HG02884 (cell line): ENCODE measurements around the gene RHBDD3.

Experiments
- ATAC-seq: cut with Tn5 transposase; IDR thresholded peaks from one replicate; pipeline ENCODE4 v1.9.1; 2021; ENCODE audit warnings: mild to moderate bottlenecking, moderate library complexity; ENCODE audit not compliant: unreplicated experiment

The RHBDD3 gene

GRCh38 chr22:29306835-29307595 is 39.2 kb upstream of the RHBDD3 start:
- ATAC-seq = no peak

DNA sequence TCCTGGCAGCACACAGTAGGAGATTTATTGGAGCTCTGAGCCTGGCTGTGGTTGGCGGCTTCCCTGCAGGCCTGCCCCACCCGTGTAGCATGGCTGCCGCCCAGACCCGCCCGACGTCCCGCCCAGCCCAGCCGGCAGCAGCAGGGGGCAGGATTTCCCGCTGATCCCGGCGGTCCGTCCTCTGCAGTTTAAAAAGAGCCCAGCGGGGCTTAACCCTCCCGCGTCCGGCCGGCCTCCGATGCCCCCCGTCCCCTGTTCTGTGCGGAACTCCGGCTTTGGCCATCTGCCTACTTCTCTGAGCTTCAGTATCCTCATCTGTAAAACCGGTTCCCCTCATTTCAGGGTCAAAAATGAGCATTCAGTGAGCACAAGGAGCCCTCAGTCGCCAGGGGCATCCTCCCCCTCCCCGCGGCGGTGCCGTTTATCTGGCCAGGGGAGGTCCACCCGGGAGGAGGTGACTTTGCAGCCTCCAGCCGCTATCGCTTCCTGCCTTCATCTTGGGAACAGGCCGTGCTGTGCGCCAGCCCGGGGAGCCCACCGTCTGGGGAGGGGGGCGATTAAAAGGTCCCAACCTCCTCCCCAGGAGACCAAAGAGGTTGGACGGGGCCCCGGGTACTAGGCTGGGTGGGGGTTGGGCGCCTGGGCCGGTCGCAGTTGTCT is 38.5 kb upstream of the RHBDD3 start, which contains the start of gene GAS2L1:
Gene GAS2L1 (plus strand): TSS at position 476 of the 660 bp plus-strand sequence. CDS start 1,456 bp downstream, outside the sequence.
- no peak for ATAC-seq

GRCh38 chr22:29305836-29306174 is 38.0 kb upstream of the RHBDD3 start:
- no peak for ATAC-seq

GRCh38 chr22:29302681-29303465 is 35.1 kb upstream of the RHBDD3 start:
- no peak for ATAC-seq

DNA sequence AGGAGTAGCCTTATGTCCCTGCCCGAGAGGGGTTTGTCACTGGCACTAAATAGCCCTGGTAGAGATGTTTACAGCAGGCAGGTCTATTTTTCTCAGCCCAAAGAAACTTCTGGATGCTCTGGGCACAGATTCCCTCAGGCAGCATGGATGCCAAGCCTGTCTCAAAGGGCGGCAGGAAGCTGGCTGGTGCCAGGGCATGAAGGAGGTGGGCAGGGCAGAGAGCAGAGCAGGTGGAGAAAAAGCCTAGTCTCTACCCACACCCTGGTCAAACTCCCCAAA is 34.6 kb upstream of the RHBDD3 start:
- ATAC-seq = no peak

DNA sequence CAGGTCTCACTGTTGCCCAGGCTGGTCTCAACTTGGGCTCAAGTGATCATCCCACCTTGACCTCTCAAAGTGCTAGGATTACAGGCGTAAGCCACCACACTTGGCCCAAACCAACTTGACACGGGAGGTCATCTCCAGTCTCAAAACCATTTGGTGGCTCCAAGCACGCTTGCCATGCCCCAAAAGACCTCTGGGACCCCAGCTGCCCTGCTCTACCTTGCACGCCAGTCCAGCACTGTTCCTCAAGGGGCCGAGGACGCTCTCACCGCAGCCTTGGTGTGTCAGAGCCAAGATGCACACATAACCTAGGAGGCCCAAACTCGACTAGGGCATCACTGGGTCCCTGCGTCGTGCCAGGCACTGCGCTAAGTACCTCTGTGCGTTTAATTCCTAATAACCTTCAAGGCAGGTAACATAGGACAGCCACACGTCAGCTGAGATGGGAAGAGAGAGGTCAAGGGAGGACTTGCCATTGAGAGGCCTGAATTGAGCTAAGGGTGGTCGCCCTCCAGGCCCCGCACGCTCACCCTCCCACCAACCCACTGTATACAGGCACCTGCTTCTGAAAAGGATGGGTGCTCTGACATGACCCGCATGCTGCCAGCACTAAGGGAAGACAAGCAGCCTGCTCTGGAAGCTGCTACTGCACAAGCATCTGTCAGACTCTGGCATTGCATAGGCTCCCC is 34.1 kb upstream of the RHBDD3 start:
- no peak for ATAC-seq

- ATAC-seq = no peak
These were observed 33.2 kb upstream of the RHBDD3 start for GRCh38 chr22:29300807-29301601.

- no peak for ATAC-seq
These were observed 32.7 kb upstream of the RHBDD3 start for GRCh38 chr22:29300467-29300806.

DNA sequence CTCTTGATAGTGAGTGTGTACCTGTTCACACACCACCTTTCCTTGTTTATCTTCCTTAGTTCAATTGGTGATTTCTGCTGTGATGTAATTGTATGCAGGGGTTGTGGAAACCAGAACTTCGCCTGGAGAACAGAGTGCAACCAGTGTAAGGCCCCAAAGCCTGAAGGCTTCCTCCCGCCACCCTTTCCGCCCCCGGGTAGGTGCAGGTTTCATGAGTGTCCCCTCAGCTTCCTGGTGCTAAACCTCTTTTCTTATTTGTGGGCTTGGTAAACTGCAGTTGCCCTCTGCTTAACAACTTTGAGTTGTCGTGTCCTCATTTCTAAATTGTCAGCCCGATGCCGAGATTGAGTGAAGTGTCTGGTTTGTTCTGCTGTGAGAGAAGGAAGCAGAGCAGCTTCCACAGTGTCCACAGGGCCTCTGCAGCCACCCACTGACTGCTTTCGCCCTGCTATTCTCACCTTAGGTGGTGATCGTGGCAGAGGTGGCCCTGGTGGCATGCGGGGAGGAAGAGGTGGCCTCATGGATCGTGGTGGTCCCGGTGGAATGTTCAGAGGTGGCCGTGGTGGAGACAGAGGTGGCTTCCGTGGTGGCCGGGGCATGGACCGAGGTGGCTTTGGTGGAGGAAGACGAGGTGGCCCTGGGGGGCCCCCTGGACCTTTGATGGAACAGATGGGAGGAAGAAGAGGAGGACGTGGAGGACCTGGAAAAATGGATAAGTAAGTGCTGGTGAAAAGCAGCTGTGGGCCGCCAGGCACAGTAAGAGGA is 31.5 kb upstream of the RHBDD3 start:
- no peak for ATAC-seq

DNA sequence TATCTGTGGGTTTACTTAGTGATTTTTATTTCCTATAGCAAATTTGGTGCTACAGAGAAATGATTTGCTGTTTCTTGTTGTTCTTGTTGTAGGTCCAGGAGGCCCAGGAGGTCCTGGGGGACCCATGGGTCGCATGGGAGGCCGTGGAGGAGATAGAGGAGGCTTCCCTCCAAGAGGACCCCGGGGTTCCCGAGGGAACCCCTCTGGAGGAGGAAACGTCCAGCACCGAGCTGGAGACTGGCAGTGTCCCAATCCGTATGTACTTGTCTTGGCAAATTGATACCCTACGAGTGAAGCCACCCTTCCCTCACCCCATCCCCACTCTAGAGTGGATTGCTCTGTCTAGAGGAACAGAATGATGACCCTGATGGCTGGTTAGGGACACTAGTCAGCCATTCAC is 30.9 kb upstream of the RHBDD3 start:
- ATAC-seq = no peak

DNA sequence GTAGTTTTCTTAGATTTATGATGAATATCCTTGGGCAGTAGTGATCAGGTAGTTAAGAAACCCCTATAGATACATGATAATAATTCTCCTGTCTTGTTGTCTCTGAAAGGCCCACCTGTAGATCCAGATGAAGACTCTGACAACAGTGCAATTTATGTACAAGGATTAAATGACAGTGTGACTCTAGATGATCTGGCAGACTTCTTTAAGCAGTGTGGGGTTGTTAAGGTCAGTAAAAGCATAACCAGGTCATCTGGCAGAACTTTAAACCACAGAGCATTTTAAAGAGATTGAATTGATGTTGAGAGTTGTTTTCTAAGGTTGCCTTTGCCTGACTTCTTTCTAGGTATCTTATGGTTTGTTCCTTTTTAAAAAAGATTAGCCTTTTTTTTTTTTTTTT is 24.6 kb upstream of the RHBDD3 start:
- no peak for ATAC-seq

- no peak for ATAC-seq
These were observed 23.4 kb upstream of the RHBDD3 start for GRCh38 chr22:29291215-29291614.

DNA sequence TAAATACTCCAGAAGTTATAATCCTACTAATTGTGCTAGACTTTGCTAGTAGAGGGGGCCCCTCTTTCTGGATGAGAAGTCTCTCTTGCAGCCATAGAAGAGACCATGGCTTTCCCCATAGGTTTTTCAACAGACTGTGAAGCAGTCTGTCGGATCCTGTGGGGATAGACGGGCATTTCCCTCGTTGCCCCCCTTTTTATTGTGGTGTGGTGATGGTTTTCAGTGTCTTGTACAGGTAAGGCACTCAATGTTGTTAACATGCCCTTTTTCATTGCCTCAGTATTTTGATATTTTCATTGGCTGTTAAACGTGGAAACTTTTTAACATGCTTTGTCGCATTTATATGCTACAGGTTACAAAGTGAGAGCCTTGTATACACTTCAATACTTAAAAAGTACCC is 22.3 kb upstream of the RHBDD3 start:
- ATAC-seq = no peak

DNA sequence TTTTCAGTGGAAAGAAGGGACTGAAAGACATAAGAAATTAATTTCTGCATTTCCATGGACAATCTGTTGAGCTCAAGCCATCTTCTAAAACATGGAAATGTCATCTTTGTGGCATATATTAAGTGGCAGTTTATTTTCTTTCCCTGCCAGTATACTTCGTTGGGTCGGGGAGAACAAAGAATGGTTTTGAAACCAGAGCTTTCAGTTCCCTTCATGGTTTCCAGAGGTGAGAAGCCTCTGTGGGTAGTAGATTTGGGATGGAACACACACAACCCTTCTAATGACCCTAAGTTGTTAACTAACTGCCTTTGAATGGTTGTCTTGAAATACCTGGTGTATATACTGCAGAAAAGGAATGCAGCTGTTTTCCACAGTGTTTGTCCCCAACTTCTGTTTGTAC is 21.1 kb upstream of the RHBDD3 start:
- no peak for ATAC-seq

DNA sequence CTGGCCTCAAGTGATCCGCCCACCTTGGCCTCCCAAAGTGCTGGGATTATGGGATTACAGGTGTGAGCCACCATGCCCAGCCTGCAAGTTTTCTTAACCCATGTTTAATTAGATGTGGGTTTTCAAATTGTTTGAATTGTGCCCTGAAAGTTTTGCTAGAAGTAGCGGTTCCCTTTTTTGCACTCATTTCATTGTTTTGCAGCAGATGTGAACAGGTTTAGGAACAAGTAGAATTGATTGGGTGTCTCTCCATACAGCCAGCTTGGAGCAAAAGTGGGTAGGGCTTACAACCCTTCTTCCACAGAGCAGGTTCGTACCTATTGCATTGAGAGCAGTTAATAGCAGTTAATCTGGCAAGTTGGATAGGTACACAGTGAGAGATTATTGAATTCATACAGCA is 16.4 kb upstream of the RHBDD3 start:
- no peak for ATAC-seq

- no peak for ATAC-seq
These were observed 10.1 kb upstream of the RHBDD3 start for GRCh38 chr22:29277927-29278326.

DNA sequence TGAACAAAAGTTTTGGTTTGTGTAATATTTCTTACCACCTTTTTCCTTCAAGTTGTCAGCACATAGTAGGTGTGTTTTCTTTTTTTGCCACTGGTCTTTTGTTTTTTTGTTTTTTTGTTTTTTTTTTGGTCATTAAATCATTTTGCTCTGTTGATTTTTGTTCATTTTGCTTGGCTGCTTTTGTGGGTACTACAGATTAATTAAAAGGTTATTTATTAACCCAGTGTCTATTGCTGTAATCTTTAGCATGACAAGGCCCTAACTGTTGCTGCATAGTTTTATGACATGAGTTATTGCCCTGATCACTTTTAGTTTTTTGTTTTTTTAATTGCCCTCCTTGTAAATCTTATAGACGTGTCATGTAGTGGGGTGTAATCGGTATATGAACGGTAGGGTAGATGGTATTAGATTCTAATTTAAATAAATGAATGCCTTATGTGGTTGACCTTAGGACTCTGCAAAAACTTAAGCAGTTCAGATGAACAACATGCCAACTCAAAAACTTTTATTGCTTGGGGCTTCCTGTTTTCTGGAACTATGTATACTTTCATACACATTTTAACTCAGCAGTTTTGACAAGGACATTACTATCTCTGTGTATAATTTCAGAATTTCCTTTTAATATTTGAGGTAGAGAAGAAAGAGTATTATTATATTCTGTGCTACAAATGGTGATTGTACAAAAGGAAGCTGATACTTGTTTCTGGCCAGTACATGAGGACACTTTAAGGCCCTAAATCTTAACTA is 8.2 kb upstream of the RHBDD3 start:
- ATAC-seq = no peak

- no peak for ATAC-seq
These were observed 7.4 kb upstream of the RHBDD3 start for GRCh38 chr22:29275167-29275566.

- no peak for ATAC-seq
These were observed 4.8 kb upstream of the RHBDD3 start for GRCh38 chr22:29272624-29273023.
